ENCODE measurements around the gene KRT78.
"Not testable (repeated sequence)": the region's sequence is repeated elsewhere in the genome, so short reads cannot be mapped to it uniquely, and the experiment has no call there.

The KRT78 gene

DNA sequence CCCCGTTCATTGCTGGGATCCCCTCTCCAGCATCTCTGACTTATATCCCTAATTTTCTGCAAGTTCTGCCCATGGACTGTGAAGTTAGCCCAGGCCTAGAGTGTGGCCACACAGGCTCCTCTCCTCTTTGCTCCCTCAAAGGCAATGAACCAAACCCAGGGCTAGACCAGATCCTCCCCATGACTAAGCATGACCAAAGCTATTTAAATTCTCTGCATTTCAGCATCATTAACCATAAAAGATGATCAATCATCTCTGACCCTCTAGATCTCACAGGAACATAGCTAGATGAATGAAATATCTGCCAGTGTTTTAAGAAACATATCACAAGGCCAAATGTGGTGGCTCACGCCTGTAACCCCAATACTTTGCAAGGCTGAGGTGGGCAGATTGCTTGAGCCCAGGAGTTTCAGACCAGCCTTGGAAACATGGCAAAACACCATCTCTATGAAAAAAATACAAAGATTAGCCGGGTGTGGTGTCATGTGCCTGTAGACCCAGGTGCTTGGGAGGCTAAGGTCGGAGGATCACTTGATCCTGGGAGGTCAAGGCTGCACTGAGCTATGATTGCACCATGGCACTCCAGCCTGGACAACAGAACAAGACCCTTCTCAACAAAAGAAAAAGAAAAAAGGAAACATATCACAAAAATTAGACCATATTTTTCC lies 50.7 kb downstream of the KRT78 start:
- TF ChIP-seq, protein P1, sequence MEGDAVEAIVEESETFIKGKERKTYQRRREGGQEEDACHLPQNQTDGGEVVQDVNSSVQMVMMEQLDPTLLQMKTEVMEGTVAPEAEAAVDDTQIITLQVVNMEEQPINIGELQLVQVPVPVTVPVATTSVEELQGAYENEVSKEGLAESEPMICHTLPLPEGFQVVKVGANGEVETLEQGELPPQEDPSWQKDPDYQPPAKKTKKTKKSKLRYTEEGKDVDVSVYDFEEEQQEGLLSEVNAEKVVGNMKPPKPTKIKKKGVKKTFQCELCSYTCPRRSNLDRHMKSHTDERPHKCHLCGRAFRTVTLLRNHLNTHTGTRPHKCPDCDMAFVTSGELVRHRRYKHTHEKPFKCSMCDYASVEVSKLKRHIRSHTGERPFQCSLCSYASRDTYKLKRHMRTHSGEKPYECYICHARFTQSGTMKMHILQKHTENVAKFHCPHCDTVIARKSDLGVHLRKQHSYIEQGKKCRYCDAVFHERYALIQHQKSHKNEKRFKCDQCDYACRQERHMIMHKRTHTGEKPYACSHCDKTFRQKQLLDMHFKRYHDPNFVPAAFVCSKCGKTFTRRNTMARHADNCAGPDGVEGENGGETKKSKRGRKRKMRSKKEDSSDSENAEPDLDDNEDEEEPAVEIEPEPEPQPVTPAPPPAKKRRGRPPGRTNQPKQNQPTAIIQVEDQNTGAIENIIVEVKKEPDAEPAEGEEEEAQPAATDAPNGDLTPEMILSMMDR (conservative IDR thresholded peaks at IDR 0.05; ENCODE audit: control insufficient read depth, insufficient read depth, low read depth, low read length), result no peak

DNA sequence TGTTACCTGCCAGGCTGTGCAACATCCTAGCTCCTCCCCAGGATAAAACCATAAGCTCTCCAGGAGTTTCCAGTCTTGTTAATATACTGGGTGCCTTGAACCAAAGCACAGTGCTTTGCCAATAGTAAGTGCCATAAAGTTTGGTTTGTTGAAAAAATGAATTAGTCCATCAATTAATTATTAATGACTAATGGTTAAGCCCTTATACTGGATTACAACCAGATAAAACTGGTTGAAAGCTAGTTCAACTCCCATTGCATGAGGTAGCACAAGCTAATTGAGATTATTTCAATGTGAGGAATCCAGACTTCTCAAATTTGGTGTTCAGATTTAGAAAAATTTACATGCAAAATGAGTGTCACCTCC lies 51.3 kb downstream of the KRT78 start:
- no peak for DNase-seq (ENCODE audit: low read depth)
- TF ChIP-seq, protein P1 (conservative IDR thresholded peaks at IDR 0.05; ENCODE audit: control insufficient read depth, insufficient read depth, low read depth, low read length), result no peak
- H3K4me3 ChIP-seq (ENCODE audit: control insufficient read depth, low read depth, low read length), result no peak overlapping the region

More for the DNA sequence above, 50.7 kb downstream of the KRT78 start:
- H3K4me3 ChIP-seq (ENCODE audit: control insufficient read depth, low read depth, low read length), result no peak overlapping the region
- DNase-seq (ENCODE audit: low read depth), result peak; percentile 70

DNA sequence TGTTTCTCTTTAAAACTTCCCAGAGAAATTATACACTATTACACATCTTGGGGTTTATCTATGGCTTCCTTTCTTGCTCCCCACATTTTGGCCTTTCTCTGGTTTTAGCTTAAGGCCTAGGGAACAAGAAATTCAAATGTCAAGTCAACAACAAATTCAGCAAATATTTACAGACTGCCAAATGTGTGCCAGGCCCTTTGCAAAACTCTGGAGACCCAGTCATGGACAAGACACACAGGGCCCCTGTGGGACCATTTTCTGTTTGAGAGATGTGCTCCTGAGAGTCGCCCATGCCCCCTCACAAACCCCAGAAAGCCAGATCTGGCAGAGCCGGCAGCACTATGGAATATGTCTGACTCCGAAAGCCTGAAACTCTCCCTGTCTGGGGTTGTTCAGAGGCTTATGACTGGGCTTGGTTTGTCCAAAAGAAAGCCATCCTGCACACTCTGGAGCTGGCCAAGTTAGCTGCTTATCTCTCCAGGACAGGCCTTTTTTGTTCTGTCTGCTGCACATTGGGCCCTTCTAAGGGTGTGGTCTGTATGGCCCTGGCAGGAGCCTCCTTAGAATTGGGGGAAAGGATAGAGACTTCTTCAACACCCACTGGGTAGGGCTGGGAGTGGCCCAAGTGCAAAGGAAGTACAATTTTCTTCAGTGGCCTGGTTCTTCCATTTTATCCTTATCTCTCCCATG lies 51.8 kb downstream of the KRT78 start:
- TF ChIP-seq, protein P1 (conservative IDR thresholded peaks at IDR 0.05; ENCODE audit: control insufficient read depth, insufficient read depth, low read depth, low read length), result no peak
- H3K4me3 ChIP-seq (ENCODE audit: control insufficient read depth, low read depth, low read length), result no peak overlapping the region
- DNase-seq (ENCODE audit: low read depth), result no peak

DNA sequence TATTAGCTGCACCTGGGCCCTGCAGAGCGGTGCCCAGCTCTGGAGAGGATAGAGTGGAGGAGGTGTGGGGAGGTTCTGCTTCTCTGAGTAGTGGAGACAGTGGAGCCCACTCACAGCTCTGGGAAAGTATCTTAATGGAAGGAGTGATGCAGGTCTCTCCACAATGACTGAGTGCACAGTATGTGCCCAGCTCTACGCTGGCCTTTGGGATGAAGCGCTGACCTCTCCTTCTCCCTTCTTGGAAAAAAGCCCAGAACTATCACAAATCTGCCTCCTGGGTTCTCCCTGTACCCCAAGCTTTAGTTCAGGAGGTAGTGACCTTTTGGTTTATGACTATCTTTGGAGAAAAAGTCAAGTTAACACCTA lies 52.4 kb downstream of the KRT78 start:
- TF ChIP-seq, protein P1 (conservative IDR thresholded peaks at IDR 0.05; ENCODE audit: control insufficient read depth, insufficient read depth, low read depth, low read length), result no peak
- H3K4me3 ChIP-seq (ENCODE audit: control insufficient read depth, low read depth, low read length), result no peak overlapping the region
- DNase-seq (ENCODE audit: low read depth), result no peak

DNA sequence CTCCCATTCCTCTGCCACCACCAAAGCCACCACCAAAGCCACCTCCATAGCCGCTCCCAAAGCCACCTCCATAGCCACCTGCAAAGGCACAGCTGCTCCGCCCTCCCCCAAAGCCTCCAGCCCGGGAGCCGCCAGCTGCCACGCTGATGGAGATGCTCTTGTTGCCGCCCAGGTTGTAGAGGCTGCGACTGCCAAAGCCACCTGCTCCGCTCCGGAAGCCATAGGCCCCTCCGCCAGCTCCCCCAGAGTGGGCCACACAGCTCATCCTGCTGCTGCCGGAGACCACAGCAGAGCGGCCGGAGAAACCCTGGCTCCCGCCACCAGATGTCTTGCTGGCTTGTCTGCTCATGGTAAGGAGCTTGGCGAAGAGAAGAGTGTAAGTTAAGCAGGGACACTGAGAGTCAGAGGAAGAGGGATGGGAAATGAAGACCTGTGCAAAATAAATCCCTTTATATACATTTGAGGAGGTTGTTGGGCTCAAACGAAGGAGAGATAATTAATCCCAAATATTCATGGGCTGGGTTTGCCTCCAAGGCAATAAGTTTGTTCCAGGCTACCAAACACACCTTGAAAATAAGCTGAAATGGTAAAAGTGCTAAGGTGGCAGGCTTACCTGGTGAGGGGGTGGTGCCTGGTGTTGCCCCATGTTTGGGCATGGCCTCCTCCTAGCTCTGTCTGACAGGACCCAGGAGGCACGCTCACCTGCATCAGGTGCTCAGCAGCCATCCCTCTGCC lies 52.9 kb downstream of the KRT78 start, which contains the start of gene KRT3:
Gene KRT3 (minus strand): TSS at position 424 of the 735 bp plus-strand sequence. CDS start 75 bp downstream, at position 349.
- TF ChIP-seq, protein P1 (conservative IDR thresholded peaks at IDR 0.05; ENCODE audit: control insufficient read depth, insufficient read depth, low read depth, low read length), result no peak
- no peak within 1 kb of the TSS for H3K4me3 ChIP-seq (ENCODE audit: control insufficient read depth, low read depth, low read length)
- DNase-seq (ENCODE audit: low read depth), result no peak

DNA sequence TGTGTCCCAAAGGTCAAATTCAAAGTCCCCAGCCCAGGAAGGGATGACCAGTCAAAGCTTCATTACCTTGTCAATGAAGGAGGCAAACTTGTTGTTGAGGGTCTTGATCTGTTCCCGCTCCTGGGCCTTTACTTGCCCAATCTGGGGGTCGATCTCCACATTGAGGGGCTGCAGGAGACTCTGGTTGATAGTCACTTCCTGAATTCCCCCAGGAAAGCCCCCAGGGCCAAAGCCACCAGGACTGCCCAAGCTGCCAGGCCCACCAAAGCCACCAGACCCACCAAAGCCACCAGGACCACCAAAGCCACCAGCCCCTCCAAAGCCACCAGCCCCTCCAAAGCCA lies 53.5 kb downstream of the KRT78 start:
- not testable (repeated sequence) for DNase-seq (ENCODE audit: low read depth); H3K4me3 ChIP-seq (ENCODE audit: control insufficient read depth, low read depth, low read length)

Data from fibroblast of mammary gland (primary cell).